Nephron progenitor cell (in vitro differentiated cells): ENCODE data around the gene XCL1.

Experiments
- DNase-seq: peaks from one replicate; pipeline ENCODE4 v3.0.0; 2021
- H3K27ac Mint-ChIP-seq: 2 replicates; pipeline ENCODE4 v1.8.0; 2021; ENCODE audit warnings: mild to moderate bottlenecking, moderate library complexity, mixed read lengths
- H3K27me3 Mint-ChIP-seq: 2 replicates; pipeline ENCODE4 v1.8.0; 2021; ENCODE audit warnings: mild to moderate bottlenecking, low read depth, mixed read lengths; ENCODE audit not compliant: poor library complexity
- H3K36me3 Mint-ChIP-seq: 2 replicates; pipeline ENCODE4 v1.8.0; 2021; ENCODE audit warnings: low read depth, mixed read lengths
- H3K4me1 Mint-ChIP-seq: 2 replicates; pipeline ENCODE4 v1.8.0; 2021; ENCODE audit warnings: mixed read lengths
- H3K4me3 Mint-ChIP-seq: 2 replicates; pipeline ENCODE4 v1.8.0; 2021; ENCODE audit warnings: mild to moderate bottlenecking, moderate library complexity, mixed read lengths
- H3K9me3 Mint-ChIP-seq: 2 replicates; pipeline ENCODE4 v1.8.0; 2021; ENCODE audit warnings: mild to moderate bottlenecking, moderate library complexity, mixed read lengths
- TF ChIP-seq, protein P1 (sequence below): fragments of 200-600 bp; sonication (generic); IDR thresholded peaks from 2 replicates; pipeline ENCODE4 v1.5.0; 2021; ENCODE audit warnings: antibody characterized with exemption

Gene XCL1

DNA sequence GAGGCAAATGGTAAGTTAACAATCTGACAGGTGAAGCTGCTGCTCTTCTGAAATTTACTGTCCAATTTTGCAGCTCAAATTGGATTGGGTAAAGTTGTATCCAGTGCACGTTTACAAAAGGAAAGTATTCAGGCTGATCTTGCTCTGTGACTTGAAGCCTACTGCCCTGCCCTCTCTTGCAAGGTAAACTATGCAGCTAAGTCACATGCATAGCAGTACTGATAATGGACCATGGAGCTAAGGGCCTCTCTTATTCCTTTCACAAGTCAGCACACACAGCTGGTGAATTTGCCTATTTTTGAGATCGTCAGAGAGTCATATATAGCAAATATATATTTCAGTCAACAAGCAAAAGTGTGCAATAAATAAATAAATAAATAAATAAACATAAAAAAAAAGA lies 23.2 kb downstream of the XCL1 start:
- TF ChIP-seq, protein P1, sequence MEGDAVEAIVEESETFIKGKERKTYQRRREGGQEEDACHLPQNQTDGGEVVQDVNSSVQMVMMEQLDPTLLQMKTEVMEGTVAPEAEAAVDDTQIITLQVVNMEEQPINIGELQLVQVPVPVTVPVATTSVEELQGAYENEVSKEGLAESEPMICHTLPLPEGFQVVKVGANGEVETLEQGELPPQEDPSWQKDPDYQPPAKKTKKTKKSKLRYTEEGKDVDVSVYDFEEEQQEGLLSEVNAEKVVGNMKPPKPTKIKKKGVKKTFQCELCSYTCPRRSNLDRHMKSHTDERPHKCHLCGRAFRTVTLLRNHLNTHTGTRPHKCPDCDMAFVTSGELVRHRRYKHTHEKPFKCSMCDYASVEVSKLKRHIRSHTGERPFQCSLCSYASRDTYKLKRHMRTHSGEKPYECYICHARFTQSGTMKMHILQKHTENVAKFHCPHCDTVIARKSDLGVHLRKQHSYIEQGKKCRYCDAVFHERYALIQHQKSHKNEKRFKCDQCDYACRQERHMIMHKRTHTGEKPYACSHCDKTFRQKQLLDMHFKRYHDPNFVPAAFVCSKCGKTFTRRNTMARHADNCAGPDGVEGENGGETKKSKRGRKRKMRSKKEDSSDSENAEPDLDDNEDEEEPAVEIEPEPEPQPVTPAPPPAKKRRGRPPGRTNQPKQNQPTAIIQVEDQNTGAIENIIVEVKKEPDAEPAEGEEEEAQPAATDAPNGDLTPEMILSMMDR, result no peak
- Mint-ChIP-seq H3K27me3 (no peaks in the 10 kb centered on the region), H3K27ac (peak overlapping the region; percentile 39), H3K4me1 (no peaks in the 10 kb centered on the region), H3K9me3 (peaks cover 5% of the 10 kb centered on the region), H3K36me3 (no peaks in the 10 kb centered on the region), H3K4me3 (no peak overlapping the region)
- no peak for DNase-seq

DNA sequence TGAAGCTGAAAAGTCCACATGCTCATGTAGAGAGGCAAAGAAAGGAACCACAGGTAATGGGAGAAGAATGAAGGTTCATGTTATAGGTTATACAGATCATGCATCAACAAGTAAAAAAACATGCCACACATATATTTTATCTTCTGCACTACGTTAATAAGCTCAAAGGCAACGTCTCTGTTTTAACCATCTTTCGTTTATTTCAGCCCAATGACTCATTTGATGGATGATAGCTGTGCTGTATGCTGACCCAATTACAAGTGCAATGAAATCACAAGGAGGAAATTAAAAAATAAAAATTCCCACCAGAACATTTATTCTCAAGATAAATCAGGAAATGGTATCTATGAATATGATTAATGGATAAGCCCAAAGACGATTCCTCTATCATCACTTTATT lies 24.6 kb downstream of the XCL1 start:
- no peak overlapping the region for H3K27ac Mint-ChIP-seq
- TF ChIP-seq, protein P1, result no peak
- no peaks in the 10 kb centered on the region for H3K27me3 Mint-ChIP-seq
- H3K36me3 Mint-ChIP-seq, result no peaks in the 10 kb centered on the region
- no peaks in the 10 kb centered on the region for H3K4me1 Mint-ChIP-seq
- peaks cover 5% of the 10 kb centered on the region for H3K9me3 Mint-ChIP-seq
- DNase-seq, result no peak
- H3K4me3 Mint-ChIP-seq, result no peak overlapping the region

DNA sequence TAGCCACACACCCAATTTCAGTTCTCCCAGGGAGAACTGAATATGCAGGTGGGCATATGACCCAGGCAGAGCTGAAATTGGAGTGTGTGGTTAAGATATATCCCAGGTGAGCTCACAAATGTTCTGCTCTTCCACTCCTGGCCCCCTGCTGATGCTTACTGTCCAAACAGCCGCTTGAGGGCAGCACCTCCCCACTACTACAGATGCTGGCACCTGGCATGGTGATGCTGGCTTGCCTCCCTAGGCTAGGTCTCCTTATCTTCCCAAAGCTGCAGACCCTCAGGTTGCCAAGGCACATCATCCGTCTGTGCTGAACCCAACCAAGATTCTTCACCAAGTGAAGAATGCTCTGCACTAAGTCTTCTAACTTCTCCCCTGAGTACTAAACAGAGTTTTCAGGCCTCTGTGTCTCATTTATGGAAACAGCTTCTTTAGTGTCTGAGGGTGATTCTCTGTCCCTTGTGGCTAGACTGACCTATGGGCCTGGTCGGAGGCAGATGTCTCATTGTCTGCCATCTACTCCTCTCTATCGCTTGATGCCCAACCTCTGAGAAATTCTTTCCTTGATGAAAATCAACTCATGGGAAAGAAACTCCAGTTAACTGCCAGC lies 27.2 kb downstream of the XCL1 start:
- H3K27me3 Mint-ChIP-seq, result peaks cover 3% of the 10 kb centered on the region
- DNase-seq, result peak; percentile 80
- H3K36me3 Mint-ChIP-seq, result no peaks in the 10 kb centered on the region
- no peaks in the 10 kb centered on the region for H3K9me3 Mint-ChIP-seq
- peaks cover 5% of the 10 kb centered on the region for H3K4me1 Mint-ChIP-seq
- TF ChIP-seq, protein P1, result peak; percentile 79
- H3K27ac Mint-ChIP-seq, result no peak overlapping the region
- no peak overlapping the region for H3K4me3 Mint-ChIP-seq

DNA sequence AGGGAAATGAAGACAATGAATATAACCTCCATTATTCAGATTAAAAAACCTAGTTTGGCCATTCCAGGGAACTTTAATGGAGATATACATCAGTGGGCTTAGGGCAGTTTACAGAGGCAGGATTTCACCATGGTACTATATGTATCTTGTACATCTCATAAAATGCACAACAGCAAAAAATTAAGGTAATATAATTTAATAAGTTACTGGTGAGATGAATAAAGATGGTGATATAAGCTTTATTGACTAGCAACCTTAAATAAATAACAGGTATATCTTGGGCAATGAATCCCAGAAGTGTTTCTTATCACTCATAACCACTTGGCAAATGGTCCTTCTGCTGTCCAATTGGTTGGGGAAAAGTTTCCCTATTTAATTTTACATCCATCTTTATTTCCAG lies 29.0 kb downstream of the XCL1 start:
- H3K27me3 Mint-ChIP-seq, result peaks cover 3% of the 10 kb centered on the region
- TF ChIP-seq, protein P1, result no peak
- DNase-seq, result no peak

DNA sequence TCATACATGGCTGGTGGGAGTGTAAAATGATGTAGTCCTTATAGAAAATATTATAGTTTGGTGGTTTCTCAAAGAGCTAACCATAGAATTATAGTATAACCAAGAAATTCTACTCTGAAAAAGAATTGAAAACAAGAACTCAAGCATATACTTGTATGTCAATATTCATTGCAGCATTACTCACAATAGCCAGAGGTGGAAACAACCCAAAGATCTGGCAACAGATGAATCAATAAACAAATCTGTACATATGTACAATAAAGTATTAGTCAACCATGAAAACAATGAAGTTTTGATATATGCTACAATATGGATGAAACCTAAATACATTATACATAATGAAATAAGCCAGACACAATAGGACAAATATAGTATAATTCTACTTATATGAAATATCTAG lies 29.7 kb downstream of the XCL1 start:
- Mint-ChIP-seq H3K27ac (no peak overlapping the region), H3K4me3 (no peak overlapping the region), H3K9me3 (no peaks in the 10 kb centered on the region), H3K36me3 (no peaks in the 10 kb centered on the region), H3K4me1 (peaks cover 28% of the 10 kb centered on the region), H3K27me3 (peaks cover 3% of the 10 kb centered on the region)
- TF ChIP-seq, protein P1, result no peak
- DNase-seq, result no peak

More for the DNA sequence above, 29.0 kb downstream of the XCL1 start:
- H3K27ac Mint-ChIP-seq, result no peak overlapping the region
- peaks cover 23% of the 10 kb centered on the region for H3K4me1 Mint-ChIP-seq
- no peaks in the 10 kb centered on the region for H3K36me3 Mint-ChIP-seq
- H3K9me3 Mint-ChIP-seq, result no peaks in the 10 kb centered on the region
- no peak overlapping the region for H3K4me3 Mint-ChIP-seq

DNA sequence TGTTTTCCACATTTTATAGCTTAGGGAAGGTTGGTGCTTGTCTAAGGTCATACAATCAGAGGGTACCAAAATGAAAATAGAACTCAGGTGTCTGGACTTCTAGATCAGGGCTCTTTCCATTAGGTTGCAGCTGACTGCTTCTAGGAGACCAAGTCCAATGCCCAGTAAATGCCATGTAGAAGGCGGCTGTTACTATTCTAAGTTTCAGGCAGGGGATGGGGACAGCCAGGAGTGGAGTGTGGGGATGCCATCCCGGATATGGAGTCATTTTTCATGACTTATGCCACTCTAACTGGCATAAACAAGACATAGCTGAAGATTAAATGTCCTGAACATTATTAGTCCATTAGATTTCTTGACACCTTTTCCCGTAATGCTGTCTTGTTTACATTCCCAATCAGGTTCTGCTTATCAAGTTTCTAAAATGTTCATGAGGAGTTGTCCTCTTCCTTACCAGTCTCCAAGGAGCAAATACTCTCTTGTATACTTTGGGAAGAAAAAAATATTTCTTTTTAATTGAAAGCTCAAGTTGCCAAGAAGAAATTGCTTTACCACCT lies 31.5 kb downstream of the XCL1 start:
- Mint-ChIP-seq H3K9me3 (no peaks in the 10 kb centered on the region), H3K27me3 (peaks cover 3% of the 10 kb centered on the region), H3K4me1 (peaks cover 46% of the 10 kb centered on the region), H3K36me3 (no peaks in the 10 kb centered on the region), H3K27ac (no peak overlapping the region), H3K4me3 (no peak overlapping the region)
- TF ChIP-seq, protein P1, result no peak
- no peak for DNase-seq
